ENCODE data around the gene ISM1. TPM values are rescaled to one million over a fixed set of nuclear protein-coding genes. Genes with fewer than 3 reads are reported as not detected.

Gene ISM1
- total and polyA plus RNA-seq, 2 of the 13 experiments (the other 11 are each of a cell fraction or from before 2014, with no cell fraction given) = 0.40 to 1.4 TPM

DNA sequence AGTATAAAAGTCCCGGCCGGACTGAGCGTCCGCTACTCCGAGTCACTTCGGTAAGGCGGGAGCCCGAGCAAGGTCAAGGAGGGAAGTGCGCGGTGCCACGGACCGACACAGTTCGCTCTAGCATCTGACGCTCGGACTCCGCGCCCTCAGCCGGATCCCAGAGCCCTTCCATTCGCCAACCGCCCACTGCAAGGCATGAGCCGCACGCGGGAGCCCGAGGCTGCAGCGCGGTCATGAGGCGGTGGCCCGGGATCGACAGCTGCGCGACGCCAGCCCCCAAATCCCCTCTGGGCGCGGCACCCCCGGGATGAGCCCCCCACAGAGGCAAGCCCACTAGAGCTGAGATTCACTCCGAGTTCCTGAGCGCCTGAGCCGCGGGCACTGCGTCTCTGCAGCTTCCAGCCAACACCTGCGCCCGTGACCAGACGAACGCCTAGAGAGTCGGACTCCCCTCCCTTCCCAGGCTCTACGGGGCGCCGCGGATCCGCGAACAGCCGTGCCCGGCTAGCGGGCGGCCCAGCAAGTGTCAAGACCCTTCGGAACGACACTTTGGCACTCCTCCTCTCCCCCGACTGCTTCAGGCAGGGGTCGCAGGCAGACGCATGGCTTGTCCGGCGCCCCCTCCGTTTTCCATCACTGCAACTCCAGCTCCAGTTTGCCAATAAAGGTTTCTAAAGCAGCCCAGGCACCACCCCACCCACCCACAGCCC, 725 bp upstream of the ISM1 start (continued):
- TF ChIP-seq GPBP1L1 (CRISPR knock-in tag; IDR thresholded peaks at IDR 0.05) (no peak), ZNF296 (CRISPR knock-in tag; conservative IDR thresholded peaks at IDR 0.05) (no peak), SMAD9 (CRISPR knock-in tag; IDR thresholded peaks at IDR 0.05) (0 out of 2 replicates have a peak, but pooled peaks have one; percentile 70), DRAP1 (CRISPR knock-in tag; IDR thresholded peaks at IDR 0.05) (no peak), ZNF569 (CRISPR knock-in tag; IDR thresholded peaks at IDR 0.05; ENCODE audit: borderline replicate concordance) (no peak), IKZF4 (CRISPR knock-in tag; IDR thresholded peaks at IDR 0.05; ENCODE audit: borderline replicate concordance, low read depth, not compliant biosample characterization) (no peak), ZNF781 (CRISPR knock-in tag; IDR thresholded peaks at IDR 0.05; ENCODE audit: borderline replicate concordance, not compliant biosample characterization) (no peak), ZGPAT (CRISPR knock-in tag; IDR thresholded peaks at IDR 0.05) (peak; percentile 83), GTF2F1 (IDR thresholded peaks at IDR 0.05; ENCODE audit: low read length) (no peak), LRRFIP1 (CRISPR knock-in tag; conservative IDR thresholded peaks at IDR 0.05) (no peak), TCF12 (IDR thresholded peaks at IDR 0.05) (no peak), TCF12 (CRISPR knock-in tag; IDR thresholded peaks at IDR 0.05) (no peak), PRPF4 (IDR thresholded peaks at IDR 0.05; ENCODE audit: low read depth, low read length, poor library complexity, severe bottlenecking) (no peak), RFXAP (CRISPR knock-in tag; IDR thresholded peaks at IDR 0.05; ENCODE audit: borderline replicate concordance) (no peak; the same call in 1 of the 2 replicates)
- TF ChIP-seq, protein P1, sequence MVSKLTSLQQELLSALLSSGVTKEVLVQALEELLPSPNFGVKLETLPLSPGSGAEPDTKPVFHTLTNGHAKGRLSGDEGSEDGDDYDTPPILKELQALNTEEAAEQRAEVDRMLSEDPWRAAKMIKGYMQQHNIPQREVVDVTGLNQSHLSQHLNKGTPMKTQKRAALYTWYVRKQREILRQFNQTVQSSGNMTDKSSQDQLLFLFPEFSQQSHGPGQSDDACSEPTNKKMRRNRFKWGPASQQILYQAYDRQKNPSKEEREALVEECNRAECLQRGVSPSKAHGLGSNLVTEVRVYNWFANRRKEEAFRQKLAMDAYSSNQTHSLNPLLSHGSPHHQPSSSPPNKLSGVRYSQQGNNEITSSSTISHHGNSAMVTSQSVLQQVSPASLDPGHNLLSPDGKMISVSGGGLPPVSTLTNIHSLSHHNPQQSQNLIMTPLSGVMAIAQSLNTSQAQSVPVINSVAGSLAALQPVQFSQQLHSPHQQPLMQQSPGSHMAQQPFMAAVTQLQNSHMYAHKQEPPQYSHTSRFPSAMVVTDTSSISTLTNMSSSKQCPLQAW (CRISPR knock-in tag; IDR thresholded peaks at IDR 0.05) = no peak
- TF ChIP-seq, protein P2, sequence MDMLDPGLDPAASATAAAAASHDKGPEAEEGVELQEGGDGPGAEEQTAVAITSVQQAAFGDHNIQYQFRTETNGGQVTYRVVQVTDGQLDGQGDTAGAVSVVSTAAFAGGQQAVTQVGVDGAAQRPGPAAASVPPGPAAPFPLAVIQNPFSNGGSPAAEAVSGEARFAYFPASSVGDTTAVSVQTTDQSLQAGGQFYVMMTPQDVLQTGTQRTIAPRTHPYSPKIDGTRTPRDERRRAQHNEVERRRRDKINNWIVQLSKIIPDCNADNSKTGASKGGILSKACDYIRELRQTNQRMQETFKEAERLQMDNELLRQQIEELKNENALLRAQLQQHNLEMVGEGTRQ (IDR thresholded peaks at IDR 0.05; ENCODE audit: low read depth, low read length) = no peak
- TF ChIP-seq, protein P2 (CRISPR knock-in tag; IDR thresholded peaks at IDR 0.05; ENCODE audit: borderline replicate concordance) = peak; percentile 36; the same call in 1 of the 2 replicates
- TF ChIP-seq, protein P3, sequence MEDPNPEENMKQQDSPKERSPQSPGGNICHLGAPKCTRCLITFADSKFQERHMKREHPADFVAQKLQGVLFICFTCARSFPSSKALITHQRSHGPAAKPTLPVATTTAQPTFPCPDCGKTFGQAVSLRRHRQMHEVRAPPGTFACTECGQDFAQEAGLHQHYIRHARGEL (CRISPR knock-in tag; IDR thresholded peaks at IDR 0.05) = peak; percentile 54; the same call in 1 of the 2 replicates

Data from HepG2 (cell line).